GM12891 (cell line): Measurements from ENCODE around the gene CS.

Experiments used
- PAX5 ChIP-seq: IDR thresholded peaks from 2 replicates; pipeline ENCODE4 v1.6.1; 2011; ENCODE audit warnings: low read length, moderate library complexity, mild to moderate bottlenecking; ENCODE audit not compliant: insufficient read depth, severe bottlenecking
- POLR2A ChIP-seq: IDR thresholded peaks from 2 replicates; pipeline ENCODE4 v1.6.1; 2011; ENCODE audit warnings: low read depth, low read length, control low read depth
- POLR2AphosphoS5 ChIP-seq: IDR thresholded peaks from 2 replicates; pipeline ENCODE4 v1.6.1; 2011; ENCODE audit warnings: low read depth, low read length, control low read depth
- SPI1 ChIP-seq: IDR thresholded peaks from 2 replicates; pipeline ENCODE4 v1.6.1; 2011; ENCODE audit warnings: low read depth, low read length, control low read depth
- TAF1 ChIP-seq: IDR thresholded peaks from 2 replicates; pipeline ENCODE4 v1.6.1; 2011; ENCODE audit warnings: low read depth, low read length, control low read depth

GRCh38 chr12:56257491-56258067 lies 42.6 kb downstream of the CS start:
- TF ChIP-seq SPI1: no peak
- TF ChIP-seq TAF1: no peak
- no peak for TF ChIP-seq POLR2A
- TF ChIP-seq POLR2AphosphoS5: no peak
- no peak for TF ChIP-seq PAX5
